ENCODE results near the gene WWOX. TPM values are rescaled to one million over a fixed set of nuclear protein-coding genes. Genes with fewer than 3 reads are reported as not detected.

Gene WWOX
- total RNA-seq, 6 experiments from 2014 or later: 13.0 to 24.3 (median 16.5) TPM

DNA sequence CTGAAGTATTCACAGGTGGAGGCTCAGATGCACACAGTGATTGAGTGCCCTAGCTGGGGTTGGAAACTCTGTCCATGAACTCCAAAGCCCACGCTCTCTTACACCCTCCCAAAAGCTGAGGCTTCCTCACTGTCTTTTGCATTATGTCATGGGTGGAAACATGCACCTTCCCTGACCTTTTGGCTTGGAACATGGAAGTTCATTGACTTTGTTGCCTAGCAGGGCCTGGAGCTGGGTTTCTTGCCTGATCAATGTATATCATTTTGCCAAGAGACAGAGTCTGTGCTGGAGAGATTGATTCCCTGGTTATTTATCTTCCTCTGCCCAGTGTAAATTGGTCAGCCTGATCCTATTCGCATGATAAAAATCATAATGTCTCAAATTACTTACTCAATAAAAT is 942.7 kb downstream of the WWOX start:
- Histone ChIP-seq H3K27ac (no peak overlapping the region), H3K4me1 (peaks cover 0 to 25% (median 9%) of the 10 kb centered on the region in 4 donors), H3K36me3 (no peaks in the 10 kb centered on the region), H3K4me3 (no peak overlapping the region), H3K27me3 (no peaks in the 10 kb centered on the region), H3K9me3 (no peaks in the 10 kb centered on the region)
- intact Hi-C loops (cut with DNase I): no loop called here
- 53% methylated on average over 2 of the region's 2 CpGs for WGBS (ENCODE audit: insufficient coverage, low coverage, low lambda C conversion rate, missing lambda C conversion rate)
- no peak for TF ChIP-seq POLR2A (IDR thresholded peaks at IDR 0.05)
- TF ChIP-seq, protein P1, sequence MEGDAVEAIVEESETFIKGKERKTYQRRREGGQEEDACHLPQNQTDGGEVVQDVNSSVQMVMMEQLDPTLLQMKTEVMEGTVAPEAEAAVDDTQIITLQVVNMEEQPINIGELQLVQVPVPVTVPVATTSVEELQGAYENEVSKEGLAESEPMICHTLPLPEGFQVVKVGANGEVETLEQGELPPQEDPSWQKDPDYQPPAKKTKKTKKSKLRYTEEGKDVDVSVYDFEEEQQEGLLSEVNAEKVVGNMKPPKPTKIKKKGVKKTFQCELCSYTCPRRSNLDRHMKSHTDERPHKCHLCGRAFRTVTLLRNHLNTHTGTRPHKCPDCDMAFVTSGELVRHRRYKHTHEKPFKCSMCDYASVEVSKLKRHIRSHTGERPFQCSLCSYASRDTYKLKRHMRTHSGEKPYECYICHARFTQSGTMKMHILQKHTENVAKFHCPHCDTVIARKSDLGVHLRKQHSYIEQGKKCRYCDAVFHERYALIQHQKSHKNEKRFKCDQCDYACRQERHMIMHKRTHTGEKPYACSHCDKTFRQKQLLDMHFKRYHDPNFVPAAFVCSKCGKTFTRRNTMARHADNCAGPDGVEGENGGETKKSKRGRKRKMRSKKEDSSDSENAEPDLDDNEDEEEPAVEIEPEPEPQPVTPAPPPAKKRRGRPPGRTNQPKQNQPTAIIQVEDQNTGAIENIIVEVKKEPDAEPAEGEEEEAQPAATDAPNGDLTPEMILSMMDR (IDR thresholded peaks at IDR 0.05): no peak
- ATAC-seq: peak; percentile 44 to 76 (median 64)
- DNase-seq: no peak

DNA sequence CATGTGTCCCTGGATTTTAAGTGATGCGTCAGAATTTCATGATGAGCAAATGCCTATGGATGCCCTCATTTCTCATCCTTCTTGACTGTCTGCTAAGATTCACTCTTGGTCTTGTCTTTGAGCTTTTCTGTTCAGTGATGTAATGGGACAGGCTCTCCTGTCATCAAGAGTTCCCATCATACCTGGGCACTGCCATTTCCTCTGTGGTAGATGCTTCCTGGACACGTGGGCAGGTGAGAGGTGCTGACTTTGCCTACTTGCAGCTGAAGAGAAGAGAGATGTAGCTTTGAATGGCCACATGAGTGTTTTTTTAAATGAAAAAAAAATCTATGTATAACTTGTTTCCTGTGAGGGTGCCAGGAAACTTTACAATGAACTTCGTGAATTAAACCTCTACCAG is 943.4 kb downstream of the WWOX start:
- TF ChIP-seq POLR2A (IDR thresholded peaks at IDR 0.05): no peak
- TF ChIP-seq, protein P1 (IDR thresholded peaks at IDR 0.05): no peak
- H3K4me1 ChIP-seq: peaks cover 0 to 21% (median 6%) of the 10 kb centered on the region in 4 donors
- no peaks in the 10 kb centered on the region for H3K9me3 ChIP-seq
- H3K27ac ChIP-seq: no peak overlapping the region
- WGBS (ENCODE audit: insufficient coverage, low coverage, low lambda C conversion rate, missing lambda C conversion rate): 35% methylated on average over 3 of the region's 3 CpGs
- no peak overlapping the region for H3K4me3 ChIP-seq
- DNase-seq (no peak), ATAC-seq (no peak)
- intact Hi-C loops (cut with DNase I): no loop called here
- no peaks in the 10 kb centered on the region for H3K27me3 ChIP-seq
- H3K36me3 ChIP-seq: no peaks in the 10 kb centered on the region

DNA sequence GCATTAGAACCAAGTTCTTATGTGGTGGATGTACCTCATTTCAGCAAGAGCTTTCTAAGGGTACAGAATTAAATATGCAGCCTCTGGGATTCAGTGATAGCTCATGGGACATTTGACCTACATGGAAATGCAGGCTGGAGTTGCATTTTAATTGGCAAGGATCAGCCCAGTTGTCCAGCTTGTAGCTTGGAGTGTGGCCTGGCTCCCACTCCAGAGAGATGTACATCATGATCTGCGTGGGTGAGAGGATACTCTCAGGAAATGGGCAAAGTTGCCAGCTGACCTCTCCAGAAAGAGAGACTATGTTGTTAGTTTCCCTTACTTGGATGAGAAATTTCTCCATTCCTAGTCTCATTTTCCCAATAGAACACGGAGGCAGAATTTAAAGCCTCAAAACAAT is 945.7 kb downstream of the WWOX start:
- peaks cover 0 to 12% (median 2%) of the 10 kb centered on the region in 4 donors for H3K4me1 ChIP-seq
- H3K36me3 ChIP-seq: no peaks in the 10 kb centered on the region
- intact Hi-C loops (cut with DNase I): no loop called here
- no peak overlapping the region for H3K4me3 ChIP-seq
- ATAC-seq: no peak
- no peak overlapping the region for H3K27ac ChIP-seq
- no peaks in the 10 kb centered on the region for H3K9me3 ChIP-seq
- DNase-seq: no peak
- no peak for TF ChIP-seq POLR2A (IDR thresholded peaks at IDR 0.05)
- TF ChIP-seq, protein P1 (IDR thresholded peaks at IDR 0.05): no peak
- WGBS (ENCODE audit: insufficient coverage, low coverage, low lambda C conversion rate, missing lambda C conversion rate): 100% methylated on average over 1 of the region's 2 CpGs
- H3K27me3 ChIP-seq: no peaks in the 10 kb centered on the region

DNA sequence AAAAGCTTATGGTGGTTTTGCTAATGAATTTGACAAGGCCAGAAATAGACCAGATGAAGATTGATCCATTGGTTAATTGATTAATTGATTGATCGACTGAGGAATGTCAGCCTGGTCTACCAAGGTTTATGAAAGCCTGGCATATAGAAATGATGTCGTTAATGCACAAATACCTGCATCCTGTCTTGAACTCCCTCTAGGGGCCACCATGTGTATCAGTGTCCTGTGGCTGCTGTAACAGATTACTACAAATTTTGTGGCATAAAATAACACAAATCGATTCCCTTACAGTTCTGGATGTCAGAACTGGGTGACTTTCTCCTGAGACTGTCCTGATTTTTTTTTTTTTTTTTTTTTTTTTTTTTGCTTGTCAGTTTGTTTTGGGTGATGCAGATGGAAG is 947.9 kb downstream of the WWOX start:
- Histone ChIP-seq H3K27ac (no peak overlapping the region), H3K4me1 (peaks cover 0 to 6% (median 0%) of the 10 kb centered on the region in 4 donors), H3K36me3 (no peaks in the 10 kb centered on the region), H3K4me3 (no peak overlapping the region), H3K9me3 (no peaks in the 10 kb centered on the region), H3K27me3 (no peaks in the 10 kb centered on the region)
- TF ChIP-seq POLR2A (IDR thresholded peaks at IDR 0.05): no peak
- TF ChIP-seq, protein P1 (IDR thresholded peaks at IDR 0.05): peak; percentile 42 to 52 (median 49)
- WGBS (ENCODE audit: insufficient coverage, low coverage, low lambda C conversion rate, missing lambda C conversion rate): 53% methylated on average over 3 of the region's 3 CpGs
- DNase-seq (no peak), ATAC-seq (peak in 3 of 4 donors; percentile 44 to 57 (median 55))
- intact Hi-C loops (cut with DNase I): no loop called here

DNA sequence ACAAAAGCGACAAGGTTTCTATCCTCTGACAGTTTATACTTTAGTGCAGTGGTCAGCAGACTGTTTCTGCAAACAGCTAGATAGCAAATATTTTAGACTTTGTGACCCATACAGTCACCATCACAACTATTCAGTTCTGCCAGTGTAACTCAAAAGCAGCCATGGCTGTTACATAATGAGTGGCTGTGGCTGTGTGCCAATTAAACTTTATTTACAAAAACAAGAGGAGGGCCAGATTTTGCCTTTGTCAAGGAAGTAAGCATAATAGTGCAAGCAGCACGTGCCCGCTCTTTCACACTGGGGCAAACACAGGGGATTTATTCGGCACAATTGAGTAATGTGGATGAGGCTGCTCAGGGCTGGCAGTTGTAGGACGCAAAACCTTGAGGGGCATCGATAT is 949.6 kb downstream of the WWOX start:
- no peaks in the 10 kb centered on the region for H3K4me1 ChIP-seq
- DNase-seq (no peak), ATAC-seq (no peak)
- no peaks in the 10 kb centered on the region for H3K36me3 ChIP-seq
- WGBS (ENCODE audit: insufficient coverage, low coverage, low lambda C conversion rate, missing lambda C conversion rate): 84% methylated on average over 3 of the region's 6 CpGs
- H3K4me3 ChIP-seq: no peak overlapping the region
- H3K9me3 ChIP-seq: no peaks in the 10 kb centered on the region
- H3K27me3 ChIP-seq: no peaks in the 10 kb centered on the region
- intact Hi-C loops (cut with DNase I): no loop called here
- TF ChIP-seq, protein P1 (IDR thresholded peaks at IDR 0.05): no peak
- TF ChIP-seq POLR2A (IDR thresholded peaks at IDR 0.05): no peak
- no peak overlapping the region for H3K27ac ChIP-seq

Measured in right lobe of liver (tissue), 6 donors.